GM12878 (cell line): ENCODE measurements around the gene SLC5A11.

Source experiments
- ASH2L ChIP-seq: fragments of 300-600, 200-600 bp; sonication (generic); IDR thresholded peaks from 2 replicates; pipeline ENCODE4 v1.6.1; 2017; ENCODE audit warnings: low read depth, mild to moderate bottlenecking, borderline replicate concordance
- JUNB ChIP-seq: IDR thresholded peaks from 2 replicates; pipeline ENCODE4 v1.6.1; 2016; ENCODE audit warnings: antibody characterized with exemption, mild to moderate bottlenecking
- NRF1 ChIP-seq: conservative IDR thresholded peaks from 2 replicates; pipeline ENCODE4 v1.6.1; 2011; ENCODE audit warnings: mild to moderate bottlenecking, low read depth, low read length, improper control_type of control experiment
- POLR2A ChIP-seq: IDR thresholded peaks from 2 replicates; pipeline ENCODE4 v1.6.1; 2011; ENCODE audit warnings: low read depth, mild to moderate bottlenecking, low read length
- POLR2AphosphoS5 ChIP-seq: IDR thresholded peaks from 2 replicates; pipeline ENCODE4 v1.6.1; 2011; ENCODE audit warnings: mild to moderate bottlenecking, low read length, inconsistent platforms
- RFX5 ChIP-seq: IDR thresholded peaks from 2 replicates; pipeline ENCODE4 v1.6.1; 2011; ENCODE audit warnings: low read depth, low read length, improper control_type of control experiment
- TCF7 ChIP-seq: IDR thresholded peaks from 2 replicates; pipeline ENCODE4 v1.6.1; 2014; ENCODE audit warnings: antibody characterized with exemption, borderline replicate concordance
- ZNF384 ChIP-seq: IDR thresholded peaks from 2 replicates; pipeline ENCODE4 v1.6.1; 2012; ENCODE audit warnings: low read depth, mild to moderate bottlenecking, low read length, improper control_type of control experiment, borderline replicate concordance
- TF ChIP-seq, protein P1 (sequence below): IDR thresholded peaks from 2 replicates; pipeline ENCODE4 v1.6.1; 2011; ENCODE audit warnings: mild to moderate bottlenecking, low read depth, low read length, moderate library complexity; ENCODE audit not compliant: insufficient replicate concordance
- TF ChIP-seq, protein P2 (sequence below), 3 experiments: IDR thresholded peaks in 2 of 3; conservative IDR thresholded peaks in 1 of 3; 2 replicates each; pipeline ENCODE4 v1.5.1; 2011; ENCODE audit warnings: low read depth in 3 of 3, low read length in 3 of 3, mild to moderate bottlenecking in 3 of 3, control low read depth in 2 of 3, moderate library complexity in 2 of 3, inconsistent platforms in 1 of 3, mixed read lengths in 1 of 3; ENCODE audit not compliant: control insufficient read depth in 2 of 3, insufficient read depth in 1 of 3; ENCODE audit errors: extremely low read depth in 1 of 3
- TF ChIP-seq, protein P3 (sequence below): IDR thresholded peaks from 2 replicates; pipeline ENCODE4 v1.6.1; 2011; ENCODE audit warnings: low read depth, low read length, improper control_type of control experiment, borderline replicate concordance
- TF ChIP-seq, protein P4 (sequence below): fragments of 450-650 bp; IDR thresholded peaks from 2 replicates; pipeline ENCODE4 v1.6.1; 2017; ENCODE audit warnings: mild to moderate bottlenecking
- TF ChIP-seq, protein P5 (sequence below): fragments of 450-650 bp; IDR thresholded peaks from 2 replicates; pipeline ENCODE4 v1.6.1; 2016; ENCODE audit warnings: mild to moderate bottlenecking
- TF ChIP-seq, protein P6 (sequence below): IDR thresholded peaks from 2 replicates; pipeline ENCODE4 v1.6.1; 2011; ENCODE audit warnings: borderline replicate concordance, low read depth, mild to moderate bottlenecking, moderate library complexity, mixed read lengths, low read length; ENCODE audit not compliant: insufficient read depth; ENCODE audit errors: extremely low read length

DNA sequence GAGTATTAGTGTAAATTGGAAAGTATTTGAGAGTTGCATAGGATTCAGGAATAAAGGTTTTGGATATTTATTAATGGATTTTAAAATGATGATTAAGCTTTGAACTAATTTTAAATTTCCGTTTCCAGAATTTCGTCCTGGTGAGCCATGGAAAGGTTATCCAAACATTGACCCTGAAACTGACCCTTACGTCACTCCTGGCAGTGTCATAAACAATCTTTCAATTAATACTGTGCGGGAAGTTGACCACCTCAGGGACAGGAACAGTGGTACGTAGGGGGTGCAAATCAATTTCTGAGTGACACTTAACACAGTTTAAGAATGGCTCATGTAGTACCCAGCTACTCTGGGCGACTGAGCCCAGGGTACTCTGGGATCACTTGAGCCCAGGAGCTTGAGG, 29.1 kb upstream of the SLC5A11 start:
- TF ChIP-seq, protein P1, sequence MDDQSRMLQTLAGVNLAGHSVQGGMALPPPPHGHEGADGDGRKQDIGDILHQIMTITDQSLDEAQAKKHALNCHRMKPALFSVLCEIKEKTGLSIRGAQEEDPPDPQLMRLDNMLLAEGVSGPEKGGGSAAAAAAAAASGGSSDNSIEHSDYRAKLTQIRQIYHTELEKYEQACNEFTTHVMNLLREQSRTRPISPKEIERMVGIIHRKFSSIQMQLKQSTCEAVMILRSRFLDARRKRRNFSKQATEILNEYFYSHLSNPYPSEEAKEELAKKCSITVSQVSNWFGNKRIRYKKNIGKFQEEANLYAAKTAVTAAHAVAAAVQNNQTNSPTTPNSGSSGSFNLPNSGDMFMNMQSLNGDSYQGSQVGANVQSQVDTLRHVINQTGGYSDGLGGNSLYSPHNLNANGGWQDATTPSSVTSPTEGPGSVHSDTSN = no peak
- TF ChIP-seq JUNB = no peak
- no peak for TF ChIP-seq RFX5
- TF ChIP-seq, protein P2, sequence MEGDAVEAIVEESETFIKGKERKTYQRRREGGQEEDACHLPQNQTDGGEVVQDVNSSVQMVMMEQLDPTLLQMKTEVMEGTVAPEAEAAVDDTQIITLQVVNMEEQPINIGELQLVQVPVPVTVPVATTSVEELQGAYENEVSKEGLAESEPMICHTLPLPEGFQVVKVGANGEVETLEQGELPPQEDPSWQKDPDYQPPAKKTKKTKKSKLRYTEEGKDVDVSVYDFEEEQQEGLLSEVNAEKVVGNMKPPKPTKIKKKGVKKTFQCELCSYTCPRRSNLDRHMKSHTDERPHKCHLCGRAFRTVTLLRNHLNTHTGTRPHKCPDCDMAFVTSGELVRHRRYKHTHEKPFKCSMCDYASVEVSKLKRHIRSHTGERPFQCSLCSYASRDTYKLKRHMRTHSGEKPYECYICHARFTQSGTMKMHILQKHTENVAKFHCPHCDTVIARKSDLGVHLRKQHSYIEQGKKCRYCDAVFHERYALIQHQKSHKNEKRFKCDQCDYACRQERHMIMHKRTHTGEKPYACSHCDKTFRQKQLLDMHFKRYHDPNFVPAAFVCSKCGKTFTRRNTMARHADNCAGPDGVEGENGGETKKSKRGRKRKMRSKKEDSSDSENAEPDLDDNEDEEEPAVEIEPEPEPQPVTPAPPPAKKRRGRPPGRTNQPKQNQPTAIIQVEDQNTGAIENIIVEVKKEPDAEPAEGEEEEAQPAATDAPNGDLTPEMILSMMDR (IDR thresholded peaks at IDR 0.05 in 2 of 3, conservative IDR thresholded peaks at IDR 0.05 in 1 of 3; ENCODE audit: control insufficient read depth in 2 of 3, extremely low read depth in 1 of 3, insufficient read depth in 1 of 3, low read depth in 3 of 3, low read length in 3 of 3) = no peak
- TF ChIP-seq, protein P3, sequence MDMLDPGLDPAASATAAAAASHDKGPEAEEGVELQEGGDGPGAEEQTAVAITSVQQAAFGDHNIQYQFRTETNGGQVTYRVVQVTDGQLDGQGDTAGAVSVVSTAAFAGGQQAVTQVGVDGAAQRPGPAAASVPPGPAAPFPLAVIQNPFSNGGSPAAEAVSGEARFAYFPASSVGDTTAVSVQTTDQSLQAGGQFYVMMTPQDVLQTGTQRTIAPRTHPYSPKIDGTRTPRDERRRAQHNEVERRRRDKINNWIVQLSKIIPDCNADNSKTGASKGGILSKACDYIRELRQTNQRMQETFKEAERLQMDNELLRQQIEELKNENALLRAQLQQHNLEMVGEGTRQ = no peak
- TF ChIP-seq POLR2AphosphoS5 = no peak
- TF ChIP-seq, protein P4, sequence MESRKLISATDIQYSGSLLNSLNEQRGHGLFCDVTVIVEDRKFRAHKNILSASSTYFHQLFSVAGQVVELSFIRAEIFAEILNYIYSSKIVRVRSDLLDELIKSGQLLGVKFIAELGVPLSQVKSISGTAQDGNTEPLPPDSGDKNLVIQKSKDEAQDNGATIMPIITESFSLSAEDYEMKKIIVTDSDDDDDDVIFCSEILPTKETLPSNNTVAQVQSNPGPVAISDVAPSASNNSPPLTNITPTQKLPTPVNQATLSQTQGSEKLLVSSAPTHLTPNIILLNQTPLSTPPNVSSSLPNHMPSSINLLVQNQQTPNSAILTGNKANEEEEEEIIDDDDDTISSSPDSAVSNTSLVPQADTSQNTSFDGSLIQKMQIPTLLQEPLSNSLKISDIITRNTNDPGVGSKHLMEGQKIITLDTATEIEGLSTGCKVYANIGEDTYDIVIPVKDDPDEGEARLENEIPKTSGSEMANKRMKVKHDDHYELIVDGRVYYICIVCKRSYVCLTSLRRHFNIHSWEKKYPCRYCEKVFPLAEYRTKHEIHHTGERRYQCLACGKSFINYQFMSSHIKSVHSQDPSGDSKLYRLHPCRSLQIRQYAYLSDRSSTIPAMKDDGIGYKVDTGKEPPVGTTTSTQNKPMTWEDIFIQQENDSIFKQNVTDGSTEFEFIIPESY = no peak
- TF ChIP-seq ASH2L = no peak
- TF ChIP-seq NRF1 = no peak
- TF ChIP-seq POLR2A = no peak
- TF ChIP-seq, protein P5, sequence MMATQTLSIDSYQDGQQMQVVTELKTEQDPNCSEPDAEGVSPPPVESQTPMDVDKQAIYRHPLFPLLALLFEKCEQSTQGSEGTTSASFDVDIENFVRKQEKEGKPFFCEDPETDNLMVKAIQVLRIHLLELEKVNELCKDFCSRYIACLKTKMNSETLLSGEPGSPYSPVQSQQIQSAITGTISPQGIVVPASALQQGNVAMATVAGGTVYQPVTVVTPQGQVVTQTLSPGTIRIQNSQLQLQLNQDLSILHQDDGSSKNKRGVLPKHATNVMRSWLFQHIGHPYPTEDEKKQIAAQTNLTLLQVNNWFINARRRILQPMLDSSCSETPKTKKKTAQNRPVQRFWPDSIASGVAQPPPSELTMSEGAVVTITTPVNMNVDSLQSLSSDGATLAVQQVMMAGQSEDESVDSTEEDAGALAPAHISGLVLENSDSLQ = no peak
- TF ChIP-seq, protein P6, sequence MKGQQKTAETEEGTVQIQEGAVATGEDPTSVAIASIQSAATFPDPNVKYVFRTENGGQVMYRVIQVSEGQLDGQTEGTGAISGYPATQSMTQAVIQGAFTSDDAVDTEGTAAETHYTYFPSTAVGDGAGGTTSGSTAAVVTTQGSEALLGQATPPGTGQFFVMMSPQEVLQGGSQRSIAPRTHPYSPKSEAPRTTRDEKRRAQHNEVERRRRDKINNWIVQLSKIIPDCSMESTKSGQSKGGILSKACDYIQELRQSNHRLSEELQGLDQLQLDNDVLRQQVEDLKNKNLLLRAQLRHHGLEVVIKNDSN = no peak
- TF ChIP-seq ZNF384 = no peak
- TF ChIP-seq TCF7 = no peak
